ENCODE results near the gene INCENP.
"Not testable (repeated sequence)": the region's sequence is repeated elsewhere in the genome, so short reads cannot be mapped to it uniquely, and the experiment has no call there.

INCENP gene

DNA sequence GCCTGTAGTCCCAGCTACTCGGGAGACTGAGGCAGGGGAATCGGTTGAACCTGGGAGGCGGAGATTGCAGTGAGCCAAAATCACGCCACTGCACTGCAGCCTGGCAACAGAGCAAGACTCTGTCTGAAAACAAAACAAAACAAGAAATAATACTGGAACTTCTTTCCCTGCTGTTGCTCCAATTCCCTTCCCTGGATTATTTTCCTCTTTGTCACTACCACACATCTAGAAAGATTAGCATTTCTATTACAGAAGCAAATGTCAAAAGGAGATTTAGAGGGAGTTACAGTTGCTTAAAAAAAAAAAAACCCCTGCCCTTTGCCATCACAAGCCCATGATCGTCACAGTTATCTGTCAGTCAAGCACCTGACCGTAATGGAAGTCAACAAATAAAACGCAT, 48.5 kb downstream of the INCENP start:
- no peak for DNase-seq

DNA sequence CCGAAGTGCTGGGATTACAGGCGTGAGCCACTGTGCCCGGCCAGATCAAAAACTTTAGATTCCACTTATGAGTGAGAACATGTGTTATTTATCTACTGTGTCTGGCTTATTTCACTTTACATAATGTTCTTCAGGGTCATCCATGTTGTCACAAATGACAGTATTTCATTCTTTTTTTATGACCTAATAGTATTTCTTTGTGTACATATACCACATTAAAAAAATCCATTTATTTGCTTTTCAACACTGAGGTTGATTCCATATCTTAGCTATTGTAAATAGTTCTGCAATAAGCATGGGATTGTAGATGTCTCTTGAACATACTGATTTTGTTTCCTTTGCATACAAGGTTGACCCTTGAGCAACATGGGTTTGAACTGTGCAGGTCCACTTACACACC, 53.0 kb downstream of the INCENP start:
- DNase-seq = no peak

DNA sequence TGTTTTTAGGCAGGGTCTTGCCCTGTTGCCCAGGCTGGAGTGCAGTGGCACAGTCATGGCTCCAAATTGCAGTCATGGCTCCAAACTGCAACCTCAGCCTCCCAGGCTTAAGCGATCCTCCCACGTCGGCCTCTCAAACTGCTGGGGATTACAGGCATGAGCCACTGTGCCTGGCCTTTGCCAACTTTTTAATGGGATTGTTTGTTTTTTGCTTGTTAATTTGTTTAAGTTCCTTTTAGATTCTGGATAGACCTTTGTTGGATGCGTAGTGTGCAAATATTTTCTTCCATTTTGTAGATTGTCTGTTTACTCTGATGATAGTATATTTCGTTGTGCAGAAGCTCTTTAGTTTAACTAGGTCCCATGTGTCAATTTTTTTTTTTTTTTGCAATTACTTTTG, 56.2 kb downstream of the INCENP start:
- no peak for DNase-seq

DNA sequence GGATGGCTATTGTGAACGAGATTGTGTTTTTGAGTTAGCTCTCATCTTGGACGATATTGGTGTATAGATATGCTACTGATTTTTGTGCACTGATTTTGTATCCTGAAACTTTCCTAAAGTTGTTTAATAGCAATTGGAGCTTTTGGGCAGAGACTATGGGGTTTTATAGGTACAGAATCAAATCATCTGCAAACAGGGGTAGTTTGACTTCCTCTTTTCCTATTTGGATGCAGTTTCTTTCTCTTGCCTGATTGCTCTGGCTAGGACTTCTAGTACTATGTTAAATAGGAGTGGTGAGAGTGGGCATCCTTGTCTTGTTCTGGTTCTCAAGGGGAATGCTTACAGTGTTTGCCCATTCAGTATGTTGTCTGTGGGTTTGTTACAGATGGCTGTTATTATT, 57.3 kb downstream of the INCENP start:
- no peak for DNase-seq

DNA sequence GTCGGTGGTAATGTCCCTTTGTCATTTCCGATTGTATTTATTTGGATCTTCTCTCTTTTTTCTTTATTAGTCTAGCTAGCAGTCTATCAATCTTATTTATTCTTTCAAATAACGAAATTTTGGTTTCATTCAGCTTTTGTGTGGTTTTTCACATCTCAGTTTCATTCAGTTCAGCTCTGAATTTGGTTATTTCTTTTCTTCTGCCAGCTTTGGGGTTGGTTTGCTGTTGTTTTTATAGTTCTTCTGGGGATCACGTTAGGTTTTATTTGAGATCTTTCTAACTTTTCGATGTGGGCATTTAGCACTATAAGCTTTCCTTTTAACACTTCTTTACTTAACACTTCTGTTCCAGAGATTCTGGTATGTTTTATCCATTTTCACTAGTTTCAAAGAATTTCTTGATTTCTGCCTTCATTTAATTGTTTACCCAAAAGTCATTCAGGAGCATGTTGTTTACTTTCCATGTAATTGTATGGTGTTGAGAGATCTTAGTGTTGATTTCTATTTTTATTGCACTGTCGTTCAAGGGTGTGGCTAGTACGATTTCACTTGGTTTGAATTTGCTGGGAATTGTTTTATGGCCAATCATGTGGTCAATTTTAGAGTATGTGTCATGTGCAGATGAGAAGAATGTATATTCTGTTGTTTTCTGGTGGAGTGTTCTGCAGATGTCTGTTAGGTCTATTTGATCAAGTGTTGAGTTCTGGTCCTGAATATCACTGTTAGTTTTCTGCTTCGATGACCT, 58.5 kb downstream of the INCENP start:
- no peak for DNase-seq

DNA sequence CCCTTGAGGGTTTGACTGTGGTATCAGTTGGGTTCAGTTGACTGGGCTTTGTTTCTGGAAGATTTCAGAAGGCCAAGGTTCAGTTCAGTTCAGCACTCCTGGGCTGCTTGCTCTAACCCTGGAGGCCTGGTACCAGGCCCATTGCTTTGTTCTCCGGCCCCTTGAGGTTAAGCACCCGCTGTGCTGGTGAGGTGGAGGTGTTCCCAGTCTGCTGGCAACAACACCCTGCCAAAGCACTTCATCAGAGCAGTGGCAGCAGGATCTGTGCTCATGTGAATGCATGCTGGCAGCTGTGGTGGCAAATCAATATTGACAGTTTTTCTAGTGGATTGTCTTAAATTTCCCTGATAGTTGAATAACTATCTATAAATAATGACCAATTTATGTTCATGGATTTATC, 62.4 kb downstream of the INCENP start:
- DNase-seq = no peak

DNA sequence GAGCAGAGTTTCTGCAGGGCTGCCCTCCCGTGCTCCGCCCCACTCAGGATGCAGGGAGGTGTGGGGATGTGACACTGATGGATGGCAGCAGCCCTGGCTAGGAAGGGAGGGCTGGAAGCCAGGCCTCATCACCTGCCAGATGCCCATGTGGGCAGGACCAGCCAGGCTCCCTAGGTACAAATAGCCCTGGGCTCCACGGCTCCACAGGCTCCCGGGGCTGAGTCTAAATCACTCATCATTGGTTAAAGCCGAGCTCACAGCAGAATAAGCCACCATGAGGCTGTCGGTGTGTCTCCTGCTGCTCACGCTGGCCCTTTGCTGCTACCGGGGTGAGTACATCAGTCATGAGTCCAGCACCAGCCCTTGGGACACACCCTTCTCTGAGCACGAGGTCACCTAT, 66.2 kb downstream of the INCENP start, which contains the start of gene SCGB1D1:
Gene SCGB1D1 (plus strand): TSS at position 206 of the 400 bp plus-strand sequence. CDS start 69 bp downstream, at position 275.
- no peak for DNase-seq

DNA sequence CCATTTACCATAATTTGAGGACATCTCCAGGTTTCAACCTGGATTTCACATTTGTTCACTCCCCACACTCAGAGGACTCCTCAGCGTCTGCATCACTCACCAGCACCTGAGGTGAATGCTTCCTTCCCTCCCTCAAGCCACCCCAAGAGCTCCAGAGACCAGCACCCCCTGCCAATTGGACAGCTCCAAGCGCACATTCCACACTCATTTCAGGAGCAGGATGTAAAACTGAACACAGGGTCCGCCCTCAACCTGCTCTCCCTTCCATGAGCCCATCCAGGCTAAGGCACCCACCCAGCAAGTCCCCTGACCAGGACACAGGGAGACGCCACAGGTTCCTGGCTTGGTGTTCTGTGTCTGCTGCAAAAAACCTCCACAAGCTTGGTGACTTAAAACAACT, 70.1 kb downstream of the INCENP start:
- DNase-seq = no peak

DNA sequence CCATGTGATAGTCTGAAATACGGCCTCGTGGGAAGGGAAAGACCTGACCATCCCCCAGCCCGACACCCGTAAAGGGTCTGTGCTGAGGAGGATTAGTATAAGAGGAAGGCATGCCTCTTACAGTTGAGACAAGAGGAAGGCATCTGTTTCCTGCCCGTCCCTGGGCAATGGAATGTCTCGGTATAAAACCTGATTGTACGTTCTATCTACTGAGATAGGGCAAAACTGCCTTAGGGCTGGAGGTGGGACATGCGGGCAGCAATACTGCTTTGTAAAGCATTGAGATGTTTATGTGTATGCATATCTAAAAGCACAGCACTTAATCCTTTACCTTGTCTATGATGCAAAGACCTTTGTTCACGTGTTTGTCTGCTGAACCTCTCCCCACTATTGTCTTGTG, 71.2 kb downstream of the INCENP start:
- not testable (repeated sequence) for DNase-seq

DNA sequence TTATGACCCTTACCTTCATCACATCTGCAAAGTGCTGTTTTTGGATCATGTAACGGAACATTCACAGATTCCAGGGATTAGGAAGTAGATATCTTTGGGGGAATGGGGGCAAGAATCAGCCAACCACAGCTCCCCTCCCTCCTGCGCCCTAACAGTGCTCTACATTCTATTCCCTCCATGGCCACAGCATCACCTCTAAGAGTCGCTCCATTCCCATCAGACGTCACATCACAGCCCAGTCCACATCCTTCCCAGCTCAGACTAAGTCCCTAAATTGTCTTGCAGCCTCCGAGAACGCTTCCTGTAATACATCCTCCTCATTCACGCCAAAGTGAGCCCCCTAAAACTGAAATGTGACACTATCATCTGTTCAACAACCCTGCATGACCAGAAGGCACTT, 72.1 kb downstream of the INCENP start:
- DNase-seq = no peak

DNA sequence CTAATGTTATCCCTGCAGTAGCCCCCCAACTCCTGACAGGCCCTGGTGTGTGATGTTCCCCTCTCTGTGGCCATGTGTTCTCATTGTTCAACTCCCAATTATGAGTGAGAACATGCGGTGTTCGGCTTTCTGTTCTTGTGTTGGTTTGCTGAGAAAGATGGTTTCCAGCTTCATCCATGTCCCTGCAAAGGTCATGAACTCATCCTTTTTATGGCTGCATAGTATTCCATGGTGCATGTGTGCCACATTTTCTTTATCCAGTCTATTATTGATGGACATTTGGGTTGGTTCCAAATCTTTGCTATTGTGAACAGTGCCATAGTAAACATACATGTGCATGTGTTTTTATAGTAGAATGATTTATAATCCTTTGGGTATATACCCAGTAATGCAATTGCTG, 73.6 kb downstream of the INCENP start:
- not testable (repeated sequence) for DNase-seq

DNA sequence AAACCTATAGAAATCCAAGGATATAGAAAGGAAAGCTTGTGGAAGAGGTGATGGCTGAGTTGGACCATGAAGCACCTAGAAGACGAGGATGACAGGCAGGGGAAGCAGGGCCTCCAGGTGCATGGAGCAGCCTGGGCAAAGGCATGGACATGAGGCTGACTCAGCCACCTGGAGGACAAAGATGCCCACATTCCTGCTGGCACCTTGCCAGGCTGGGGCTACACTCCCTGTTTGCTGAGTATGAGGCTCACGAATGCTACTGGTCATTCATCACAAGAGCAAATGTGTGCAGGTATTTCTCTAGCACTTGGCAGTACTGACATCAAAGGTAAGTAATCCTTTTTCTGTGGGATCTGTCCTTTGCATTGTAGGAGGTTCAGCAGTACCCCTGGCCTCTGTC, 77.6 kb downstream of the INCENP start:
- no peak for DNase-seq

Measured in CD4-positive, alpha-beta T cell treated with Interferon alpha-2 for 1 hour (primary cell).